HUES64 (cell line): ENCODE data around the gene AHI1. TPM values are rescaled to one million over a fixed set of nuclear protein-coding genes. Genes with fewer than 3 reads are reported as not detected.

Experiments
- H3K27ac ChIP-seq: 2 replicates; pipeline ENCODE4 v1.7.0; 2013; ENCODE audit warnings: low read depth, low read length, inconsistent platforms
- H3K27me3 ChIP-seq: 2 replicates; pipeline ENCODE4 v1.6.1; 2013; ENCODE audit warnings: mild to moderate bottlenecking, low read length; ENCODE audit not compliant: insufficient read depth
- H3K36me3 ChIP-seq: 2 replicates; pipeline ENCODE4 v1.6.1; 2013; ENCODE audit warnings: mild to moderate bottlenecking, low read length; ENCODE audit not compliant: insufficient read depth
- H3K4me1 ChIP-seq: 2 replicates; pipeline ENCODE4 v1.6.1; 2013; ENCODE audit warnings: mild to moderate bottlenecking, low read length, moderate library complexity; ENCODE audit not compliant: insufficient read depth
- H3K4me3 ChIP-seq: 2 replicates; pipeline ENCODE4 v1.5.1; 2013; ENCODE audit warnings: mild to moderate bottlenecking, low read length, moderate library complexity
- H3K9ac ChIP-seq: 2 replicates; pipeline ENCODE4 v1.6.1; 2013; ENCODE audit warnings: mild to moderate bottlenecking, low read depth, low read length
- H3K9me3 ChIP-seq: 2 replicates; pipeline ENCODE4 v1.6.1; 2013; ENCODE audit warnings: low read depth, low read length; ENCODE audit not compliant: insufficient read depth
- WGBS: fragments of 150-250, 120-280 bp; methylation state at CpG from one replicate; pipeline ENCODE4 v1.1.7; 2013; ENCODE audit warnings: missing lambda C conversion rate; 5-methylcytosine and 5-hydroxymethylcytosine counted together
- polyA plus RNA-seq, 2 experiments: library from polyadenylated mRNA; stranded (reverse); fragments of 50-300 nt; gene quantifications; one replicate each; pipeline ENCODE4 v1.2.3, GENCODE V29; 2013

AHI1 gene
- polyA plus RNA-seq (2013, experiment 1 of 2): 8.2 TPM
- 9.3 TPM for polyA plus RNA-seq (2013, experiment 2 of 2)

GRCh38 chr6:135497412-135498184 lies at the start of gene AHI1:
AHI1 (minus strand) TSS chr6:135497740; CDS start chr6:135492237, 5,503 bp downstream.
- Histone ChIP-seq H3K9ac (peak within 1 kb of the TSS; percentile 87), H3K27me3 (no peaks in the 10 kb centered on the region), H3K9me3 (no peaks in the 10 kb centered on the region), H3K36me3 (0 out of 2 replicates have a peak, but pooled peaks cover 2% of the 10 kb centered on the region), H3K4me1 (peaks cover 12% of the 10 kb centered on the region; the same call in 1 of the 2 replicates), H3K27ac (peak within 1 kb of the TSS; percentile 76), H3K4me3 (peak within 1 kb of the TSS; percentile 83)
- under 1% methylated on average over 85 of the region's 85 CpGs for WGBS

- 94% methylated on average over 8 of the region's 9 CpGs for WGBS
These were observed 49.3 kb upstream of the AHI1 start for GRCh38 chr6:135546680-135547418.

GRCh38 chr6:135546206-135546605 lies 48.7 kb upstream of the AHI1 start:
- H3K9me3 ChIP-seq: no peaks in the 10 kb centered on the region
- H3K9ac ChIP-seq: no peak overlapping the region
- no peaks in the 10 kb centered on the region for H3K36me3 ChIP-seq
- H3K27ac ChIP-seq: no peak overlapping the region
- no peaks in the 10 kb centered on the region for H3K27me3 ChIP-seq
- no peak overlapping the region for H3K4me3 ChIP-seq
- H3K4me1 ChIP-seq: no peaks in the 10 kb centered on the region
- WGBS: 89% methylated on average over 2 of the region's 2 CpGs

More at GRCh38 chr6:135546680-135547418, 49.3 kb upstream of the AHI1 start:
- H3K4me3 ChIP-seq: no peak overlapping the region
- H3K27me3 ChIP-seq: no peaks in the 10 kb centered on the region
- H3K9me3 ChIP-seq: no peaks in the 10 kb centered on the region
- no peak overlapping the region for H3K9ac ChIP-seq
- H3K36me3 ChIP-seq: no peaks in the 10 kb centered on the region
- H3K4me1 ChIP-seq: no peaks in the 10 kb centered on the region
- no peak overlapping the region for H3K27ac ChIP-seq

GRCh38 chr6:135540207-135540840 lies 42.8 kb upstream of the AHI1 start:
- H3K4me1 ChIP-seq: peaks cover 11% of the 10 kb centered on the region; the same call in 1 of the 2 replicates
- H3K27me3 ChIP-seq: no peaks in the 10 kb centered on the region
- H3K4me3 ChIP-seq: no peak overlapping the region
- H3K9ac ChIP-seq: no peak overlapping the region
- 80% methylated on average over 2 of the region's 2 CpGs for WGBS
- H3K27ac ChIP-seq: no peak overlapping the region
- H3K36me3 ChIP-seq: no peaks in the 10 kb centered on the region
- no peaks in the 10 kb centered on the region for H3K9me3 ChIP-seq

- Histone ChIP-seq H3K36me3 (no peaks in the 10 kb centered on the region), H3K4me1 (peaks cover 11% of the 10 kb centered on the region; the same call in 1 of the 2 replicates), H3K27me3 (no peaks in the 10 kb centered on the region), H3K27ac (no peak overlapping the region), H3K9me3 (no peaks in the 10 kb centered on the region), H3K4me3 (no peak overlapping the region), H3K9ac (no peak overlapping the region)
- WGBS: 55% methylated on average over 2 of the region's 2 CpGs
These were observed 40.3 kb upstream of the AHI1 start for GRCh38 chr6:135537741-135538301.

- no peak overlapping the region for H3K4me3 ChIP-seq
- WGBS: 25% methylated on average over 4 of the region's 4 CpGs
- no peak overlapping the region for H3K27ac ChIP-seq
- no peak overlapping the region for H3K9ac ChIP-seq
- H3K27me3 ChIP-seq: no peaks in the 10 kb centered on the region
- no peaks in the 10 kb centered on the region for H3K36me3 ChIP-seq
- H3K4me1 ChIP-seq: peaks cover 11% of the 10 kb centered on the region; the same call in 1 of the 2 replicates
- H3K9me3 ChIP-seq: no peaks in the 10 kb centered on the region
These were observed 38.5 kb upstream of the AHI1 start for GRCh38 chr6:135535989-135536414.

GRCh38 chr6:135534773-135535380 lies 37.3 kb upstream of the AHI1 start:
- Histone ChIP-seq H3K4me1 (peaks cover 11% of the 10 kb centered on the region; the same call in 1 of the 2 replicates), H3K27ac (no peak overlapping the region), H3K36me3 (no peaks in the 10 kb centered on the region), H3K9ac (no peak overlapping the region), H3K9me3 (no peaks in the 10 kb centered on the region), H3K4me3 (no peak overlapping the region), H3K27me3 (no peaks in the 10 kb centered on the region)
- 100% methylated on average over 2 of the region's 3 CpGs for WGBS

GRCh38 chr6:135532559-135532958 lies 35.0 kb upstream of the AHI1 start:
- Histone ChIP-seq H3K36me3 (no peaks in the 10 kb centered on the region), H3K9me3 (no peaks in the 10 kb centered on the region), H3K4me1 (peaks cover 2% of the 10 kb centered on the region; the same call in 1 of the 2 replicates), H3K27ac (no peak overlapping the region), H3K27me3 (no peaks in the 10 kb centered on the region), H3K4me3 (no peak overlapping the region), H3K9ac (no peak overlapping the region)
- whole genome bisulfite sequencing: 66% methylated on average over 1 of the region's 1 CpG

- WGBS: 90% methylated on average over 2 of the region's 2 CpGs
- no peaks in the 10 kb centered on the region for H3K9me3 ChIP-seq
- H3K27ac ChIP-seq: no peak overlapping the region
These were observed 34.5 kb upstream of the AHI1 start for GRCh38 chr6:135531954-135532490.

GRCh38 chr6:135530113-135530512 lies 32.6 kb upstream of the AHI1 start:
- Histone ChIP-seq H3K9me3 (no peaks in the 10 kb centered on the region), H3K27me3 (no peaks in the 10 kb centered on the region), H3K36me3 (no peaks in the 10 kb centered on the region), H3K4me1 (no peaks in the 10 kb centered on the region), H3K27ac (no peak overlapping the region), H3K9ac (no peak overlapping the region), H3K4me3 (no peak overlapping the region)
- 75% methylated on average over 1 of the region's 1 CpG for WGBS

More at GRCh38 chr6:135531954-135532490, 34.5 kb upstream of the AHI1 start:
- Histone ChIP-seq H3K36me3 (no peaks in the 10 kb centered on the region), H3K4me3 (no peak overlapping the region), H3K27me3 (no peaks in the 10 kb centered on the region), H3K4me1 (no peaks in the 10 kb centered on the region), H3K9ac (no peak overlapping the region)
